Activated CD8-positive, alpha-beta T cell treated with anti-CD3 and anti-CD28 coated beads, Interleukin-2, amount 10 ng/mL, durations not matched to agents 7 days and 5 days (primary cell): Measurements from ENCODE around the gene XXYLT1. TPM values are rescaled to one million over a fixed set of nuclear protein-coding genes. Genes with fewer than 3 reads are reported as not detected.
"Not testable (repeated sequence)": the region's sequence is repeated elsewhere in the genome, so short reads cannot be mapped to it uniquely, and the experiment has no call there.

Experiments used
- ATAC-seq: fragments of 150-1000 bp; cut with Tn5 transposase; one replicate; pipeline ENCODE4 v1.10.0; 2021; ENCODE audit warnings: moderate library complexity
- CTCF ChIA-PET: fragments of 350-600 bp; sonication (Branson Sonifier 250); formaldehyde crosslinking; loops from one replicate; lab custom pipeline; 2021; ENCODE audit warnings: antibody characterized with exemption; lab: Charles Lee
- POLR2A ChIA-PET: fragments of 350-600 bp; sonication (Branson Sonifier 250); formaldehyde crosslinking; loops from one replicate; lab custom pipeline; 2021; ENCODE audit warnings: antibody characterized with exemption; lab: Charles Lee
- DNase-seq: peaks from one replicate; pipeline ENCODE4 v3.0.0-alpha.2; 2020
- H3K27ac Mint-ChIP-seq: one replicate; pipeline ENCODE4 v1.8.0; 2021; ENCODE audit warnings: mild to moderate bottlenecking, mixed read lengths
- H3K27me3 Mint-ChIP-seq: one replicate; pipeline ENCODE4 v1.8.0; 2021; ENCODE audit warnings: low read depth, mixed read lengths
- H3K36me3 Mint-ChIP-seq: one replicate; pipeline ENCODE4 v1.8.0; 2021; ENCODE audit warnings: low read depth, mixed read lengths
- H3K4me1 Mint-ChIP-seq: one replicate; pipeline ENCODE4 v1.8.0; 2021; ENCODE audit warnings: low read depth, mixed read lengths
- H3K4me3 Mint-ChIP-seq: one replicate; pipeline ENCODE4 v1.8.0; 2021; ENCODE audit warnings: mild to moderate bottlenecking, mixed read lengths
- H3K9me3 Mint-ChIP-seq: one replicate; pipeline ENCODE4 v1.8.0; 2022; ENCODE audit warnings: mixed read lengths; ENCODE audit not compliant: insufficient read depth
- total RNA-seq, 2 experiments: library from RNA; stranded (reverse); gene quantifications; one replicate each; pipeline ENCODE4 v1.2.3, GENCODE V29; 2021

The XXYLT1 gene, protein sequence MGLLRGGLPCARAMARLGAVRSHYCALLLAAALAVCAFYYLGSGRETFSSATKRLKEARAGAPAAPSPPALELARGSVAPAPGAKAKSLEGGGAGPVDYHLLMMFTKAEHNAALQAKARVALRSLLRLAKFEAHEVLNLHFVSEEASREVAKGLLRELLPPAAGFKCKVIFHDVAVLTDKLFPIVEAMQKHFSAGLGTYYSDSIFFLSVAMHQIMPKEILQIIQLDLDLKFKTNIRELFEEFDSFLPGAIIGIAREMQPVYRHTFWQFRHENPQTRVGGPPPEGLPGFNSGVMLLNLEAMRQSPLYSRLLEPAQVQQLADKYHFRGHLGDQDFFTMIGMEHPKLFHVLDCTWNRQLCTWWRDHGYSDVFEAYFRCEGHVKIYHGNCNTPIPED
- 10 to 100 TPM; 10.8 to 13.3 TPM for total RNA-seq

DNA sequence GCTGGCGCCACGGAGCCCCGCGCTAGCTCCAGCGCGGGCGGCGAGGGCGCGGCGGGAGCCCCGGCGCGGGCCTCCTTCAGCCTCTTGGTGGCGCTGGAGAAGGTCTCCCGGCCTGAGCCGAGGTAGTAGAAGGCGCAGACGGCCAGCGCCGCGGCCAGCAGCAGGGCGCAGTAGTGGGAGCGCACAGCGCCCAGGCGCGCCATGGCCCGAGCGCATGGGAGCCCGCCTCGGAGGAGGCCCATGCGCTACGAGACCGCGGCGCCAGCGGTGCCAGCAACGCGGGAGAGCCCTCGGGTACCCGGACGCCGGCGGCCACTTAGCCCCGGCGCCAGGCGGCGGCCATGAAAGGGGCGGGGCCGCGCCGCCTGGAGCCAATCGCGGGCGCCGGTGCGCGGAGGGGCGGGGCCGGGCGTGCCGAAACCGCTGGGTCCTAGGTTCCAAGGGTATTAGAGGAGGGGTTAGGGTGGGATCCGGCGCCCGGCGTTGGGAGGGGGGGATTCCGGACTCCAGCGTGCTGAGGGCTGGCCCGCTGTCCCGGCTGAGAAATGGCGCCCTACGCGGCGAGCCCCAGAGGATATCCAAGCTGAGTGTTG lies at the start of gene XXYLT1:
Gene XXYLT1 (minus strand): TSS at position 343 of the 593 bp plus-strand sequence. CDS start 101 bp downstream, at position 242.
- DNase-seq, result peak; percentile 90
- ChIA-PET CTCF (interaction anchor here (0.6 to 10.1 kb wide), 72 partner anchors 9 to 687 kb away, joined by 3 to 258 read pairs (median 5); partner anchors contain the start of genes ACAP2, APOD, FAM43A and LSG1), POLR2A (interaction anchor here (0.6 to 1.6 kb wide), 11 partner anchors 12 to 600 kb away, joined by 3 to 7 read pairs (median 4); partner anchors contain the start of genes ACAP2, LSG1 and PPP1R2)
- peaks cover 11% of the 10 kb centered on the region for H3K36me3 Mint-ChIP-seq
- H3K9me3 Mint-ChIP-seq, result no peaks in the 10 kb centered on the region
- no peaks in the 10 kb centered on the region for H3K27me3 Mint-ChIP-seq
- H3K4me3 Mint-ChIP-seq, result peak within 1 kb of the TSS; percentile 83
- H3K27ac Mint-ChIP-seq, result peak within 1 kb of the TSS; percentile 86
- ATAC-seq, result peak; percentile 86
- H3K4me1 Mint-ChIP-seq, result peaks cover 32% of the 10 kb centered on the region

DNA sequence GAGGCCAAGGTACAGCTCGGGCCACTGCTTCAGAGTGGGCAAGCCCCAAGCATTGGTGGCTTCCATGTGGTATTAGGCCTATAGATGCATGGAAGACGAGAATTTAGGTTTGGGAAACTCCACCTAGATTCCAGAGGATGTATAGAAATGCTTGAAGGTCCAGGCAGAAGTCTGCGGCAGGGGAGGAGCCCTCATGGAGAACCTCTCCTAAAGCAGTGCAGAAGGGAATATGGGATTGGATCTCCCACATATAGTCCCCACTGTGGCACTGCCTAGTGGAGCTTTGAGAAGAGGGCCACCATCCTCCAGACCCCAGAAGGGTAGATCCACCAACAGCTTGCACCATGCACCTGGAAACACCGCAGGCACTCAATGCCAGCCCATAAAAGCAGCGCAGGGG lies 48.1 kb upstream of the XXYLT1 start:
- H3K27me3 Mint-ChIP-seq, result no peaks in the 10 kb centered on the region
- H3K27ac Mint-ChIP-seq, result no peak overlapping the region
- DNase-seq (no peak), ATAC-seq (no peak)
- CTCF ChIA-PET, result interaction anchor here (1.5 kb wide), 1 partner anchor 48 kb away, joined by 4 read pairs; the partner anchor contains the start of gene XXYLT1
- peaks cover 32% of the 10 kb centered on the region for H3K9me3 Mint-ChIP-seq
- no peak overlapping the region for H3K4me3 Mint-ChIP-seq
- peaks cover 48% of the 10 kb centered on the region for H3K36me3 Mint-ChIP-seq
- POLR2A ChIA-PET, result no interaction called here
- peaks cover 8% of the 10 kb centered on the region for H3K4me1 Mint-ChIP-seq

DNA sequence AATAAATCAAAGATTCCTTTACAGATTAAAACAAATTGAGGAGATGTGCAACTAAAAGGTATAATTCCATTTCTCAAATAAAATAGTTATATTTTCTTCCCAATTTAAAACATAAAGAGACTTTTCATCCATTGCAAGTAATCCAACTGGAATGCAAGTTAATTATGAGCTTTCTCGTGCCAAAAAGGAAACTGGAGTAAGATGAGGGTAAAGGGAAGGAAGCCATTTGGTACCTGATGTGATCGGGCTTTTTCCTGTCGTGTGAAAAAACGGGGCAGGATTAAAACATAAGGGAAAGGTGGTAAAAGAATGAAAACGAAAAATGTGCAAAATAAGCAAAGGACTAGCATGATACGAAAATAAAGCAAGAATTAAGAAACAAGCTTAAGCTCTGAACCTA lies 41.8 kb upstream of the XXYLT1 start:
- CTCF ChIA-PET, result interaction anchor here (0.8 to 1.4 kb wide), 4 partner anchors 10 to 210 kb away, joined by 3 to 4 read pairs (median 3); partner anchors contain the start of gene XXYLT1
- peaks cover 6% of the 10 kb centered on the region for H3K36me3 Mint-ChIP-seq
- POLR2A ChIA-PET, result no interaction called here
- H3K27me3 Mint-ChIP-seq, result no peaks in the 10 kb centered on the region
- DNase-seq (no peak), ATAC-seq (no peak)
- H3K9me3 Mint-ChIP-seq, result no peaks in the 10 kb centered on the region
- H3K4me3 Mint-ChIP-seq, result no peak overlapping the region
- no peaks in the 10 kb centered on the region for H3K4me1 Mint-ChIP-seq
- H3K27ac Mint-ChIP-seq, result no peak overlapping the region

DNA sequence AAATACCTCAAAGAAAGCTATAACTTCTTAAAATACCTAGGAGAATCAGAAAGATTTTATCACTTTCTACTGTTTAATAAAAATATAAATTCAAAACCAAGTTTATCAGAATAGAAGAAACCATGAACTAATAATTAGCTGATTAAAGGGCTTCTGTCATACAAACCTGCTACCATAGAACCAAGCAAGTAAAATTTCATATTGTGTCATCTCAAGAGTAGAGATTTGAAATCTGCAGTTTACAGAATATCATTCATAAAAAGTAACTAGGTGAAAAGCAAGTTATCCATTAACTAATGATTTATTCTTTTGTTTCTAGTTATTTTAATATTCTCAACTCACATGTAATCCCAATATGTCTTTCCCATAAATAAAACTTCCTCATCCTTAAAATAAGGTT lies 36.8 kb upstream of the XXYLT1 start:
- CTCF ChIA-PET, result interaction anchor here (1.1 to 2.4 kb wide), 2 partner anchors 37 to 133 kb away, joined by 3 to 6 read pairs; partner anchors contain the start of gene XXYLT1
- Mint-ChIP-seq H3K4me3 (no peak overlapping the region), H3K27ac (no peak overlapping the region), H3K9me3 (no peaks in the 10 kb centered on the region), H3K36me3 (peaks cover 21% of the 10 kb centered on the region), H3K4me1 (no peaks in the 10 kb centered on the region), H3K27me3 (no peaks in the 10 kb centered on the region)
- POLR2A ChIA-PET, result no interaction called here
- no peak for ATAC-seq
- no peak for DNase-seq

DNA sequence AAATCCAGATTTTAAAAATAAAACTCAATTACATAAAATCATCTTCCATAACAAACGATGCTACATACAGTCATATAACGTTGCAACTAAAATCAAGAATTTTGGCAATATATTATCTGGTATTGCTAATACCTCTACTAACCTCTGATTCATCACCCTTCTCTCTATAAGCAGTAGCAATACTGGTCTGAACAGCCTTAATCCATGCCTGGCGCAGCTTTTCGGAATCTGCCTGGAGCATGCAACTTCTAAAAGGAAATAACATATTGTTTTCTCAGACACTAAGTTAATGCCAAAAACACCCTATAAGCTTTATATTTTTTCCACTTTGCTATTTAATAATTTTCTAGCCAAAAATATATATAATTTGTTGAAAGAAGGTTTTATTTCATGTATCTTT lies 35.4 kb upstream of the XXYLT1 start:
- POLR2A ChIA-PET, result no interaction called here
- Mint-ChIP-seq H3K27me3 (no peaks in the 10 kb centered on the region), H3K27ac (no peak overlapping the region), H3K9me3 (no peaks in the 10 kb centered on the region), H3K36me3 (peaks cover 27% of the 10 kb centered on the region), H3K4me3 (no peak overlapping the region), H3K4me1 (no peaks in the 10 kb centered on the region)
- ATAC-seq, result no peak
- CTCF ChIA-PET, result interaction anchor here (1.2 kb wide), 1 partner anchor 35 kb away, joined by 3 read pairs; no protein-coding TSS in a partner anchor
- DNase-seq, result no peak

DNA sequence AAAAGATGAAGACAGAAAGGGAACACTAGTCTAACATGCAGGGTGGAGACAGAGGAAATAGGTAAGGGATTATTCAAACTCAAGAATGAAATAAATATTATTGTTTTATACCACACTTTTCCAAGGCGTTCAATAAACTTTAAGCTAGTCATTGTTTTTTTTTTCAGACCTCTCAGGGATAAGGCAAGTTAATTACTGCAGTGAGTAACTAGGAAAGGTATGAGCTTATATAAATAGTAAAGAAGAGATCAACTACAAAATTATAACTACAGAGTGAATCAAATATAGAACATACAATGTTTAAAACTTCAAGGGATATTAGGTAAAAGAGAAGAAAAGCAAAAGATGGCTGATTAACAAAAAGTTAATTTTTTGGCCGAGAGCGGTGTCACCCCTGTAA lies 31.5 kb upstream of the XXYLT1 start:
- ChIA-PET CTCF (interaction anchor here (0.9 to 2.0 kb wide), 4 partner anchors 11 to 631 kb away, joined by 3 to 4 read pairs (median 4); partner anchors contain the start of genes LSG1 and XXYLT1), POLR2A (no interaction called here)
- no peak overlapping the region for H3K4me3 Mint-ChIP-seq
- DNase-seq, result no peak
- no peaks in the 10 kb centered on the region for H3K27me3 Mint-ChIP-seq
- H3K4me1 Mint-ChIP-seq, result no peaks in the 10 kb centered on the region
- peaks cover 40% of the 10 kb centered on the region for H3K36me3 Mint-ChIP-seq
- ATAC-seq, result no peak
- no peak overlapping the region for H3K27ac Mint-ChIP-seq
- no peaks in the 10 kb centered on the region for H3K9me3 Mint-ChIP-seq

DNA sequence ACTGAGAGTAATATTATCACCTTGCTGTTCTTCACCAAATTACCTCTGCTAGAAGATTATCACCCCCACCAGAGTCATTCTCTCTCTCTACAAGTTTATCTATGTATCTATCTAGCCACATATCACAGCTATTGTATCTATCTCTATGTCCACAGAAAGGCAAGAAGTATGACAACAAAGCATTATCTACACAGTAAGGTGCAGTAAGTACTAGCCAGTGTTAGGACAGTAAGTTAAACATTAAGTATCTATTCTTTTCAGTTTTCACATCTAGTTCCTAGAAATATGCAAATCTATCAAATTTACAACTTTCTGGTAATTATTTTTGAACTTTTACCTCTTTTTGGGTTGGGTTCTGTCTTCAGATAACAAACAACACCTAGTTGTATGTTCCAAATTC lies 26.5 kb upstream of the XXYLT1 start:
- H3K4me1 Mint-ChIP-seq, result no peaks in the 10 kb centered on the region
- CTCF ChIA-PET, result interaction anchor here (1.0 to 1.2 kb wide), 2 partner anchors 27 to 225 kb away, joined by 3 to 8 read pairs; partner anchors contain the start of gene XXYLT1
- no peaks in the 10 kb centered on the region for H3K9me3 Mint-ChIP-seq
- no peaks in the 10 kb centered on the region for H3K27me3 Mint-ChIP-seq
- ATAC-seq (no peak), DNase-seq (no peak)
- POLR2A ChIA-PET, result no interaction called here
- no peak overlapping the region for H3K27ac Mint-ChIP-seq
- no peak overlapping the region for H3K4me3 Mint-ChIP-seq
- peaks cover 40% of the 10 kb centered on the region for H3K36me3 Mint-ChIP-seq

DNA sequence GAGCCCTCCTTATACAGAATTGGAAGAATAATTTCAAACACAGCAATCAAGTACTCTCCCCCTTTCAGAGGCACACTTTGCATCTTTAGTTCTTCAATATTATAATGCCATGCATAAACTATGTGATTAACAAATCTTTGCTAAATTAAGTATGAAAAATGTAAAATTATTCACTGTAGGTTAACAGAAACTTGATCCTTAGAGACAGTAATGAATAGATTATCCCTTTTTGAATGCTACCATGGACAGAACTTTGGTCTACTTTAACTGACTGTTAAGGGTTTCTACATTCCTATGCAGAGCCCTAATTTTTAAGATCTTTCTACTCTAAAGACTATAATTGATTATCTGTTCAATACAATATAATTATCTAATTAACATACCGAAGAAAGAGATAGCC lies 25.7 kb upstream of the XXYLT1 start:
- H3K36me3 Mint-ChIP-seq, result peaks cover 42% of the 10 kb centered on the region
- ChIA-PET CTCF (interaction anchor here (1.0 to 1.2 kb wide), 2 partner anchors 26 to 226 kb away, joined by 3 to 8 read pairs; partner anchors contain the start of gene XXYLT1), POLR2A (no interaction called here)
- H3K27me3 Mint-ChIP-seq, result no peaks in the 10 kb centered on the region
- H3K4me1 Mint-ChIP-seq, result no peaks in the 10 kb centered on the region
- no peak overlapping the region for H3K27ac Mint-ChIP-seq
- H3K4me3 Mint-ChIP-seq, result no peak overlapping the region
- H3K9me3 Mint-ChIP-seq, result no peaks in the 10 kb centered on the region
- ATAC-seq (no peak), DNase-seq (no peak)

DNA sequence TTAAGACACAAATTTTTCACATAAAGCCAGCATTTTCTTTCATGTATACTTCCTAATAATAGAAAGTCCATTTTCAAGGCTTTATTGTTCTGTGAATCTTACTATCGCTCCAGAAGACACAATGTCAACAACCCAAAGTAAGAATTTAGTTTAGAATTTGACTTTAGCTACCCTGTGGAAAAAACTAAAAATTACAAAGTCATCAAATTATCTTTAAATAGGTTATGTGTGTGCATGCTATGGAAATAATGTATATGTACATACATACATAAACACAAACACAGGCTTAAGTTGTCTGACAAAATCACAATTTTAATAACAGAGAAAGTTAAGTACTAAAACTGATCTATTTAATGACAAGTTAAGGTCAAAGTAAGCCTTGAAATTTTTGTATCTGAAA lies 20.2 kb upstream of the XXYLT1 start:
- Mint-ChIP-seq H3K36me3 (peaks cover 47% of the 10 kb centered on the region), H3K4me1 (no peaks in the 10 kb centered on the region), H3K9me3 (no peaks in the 10 kb centered on the region), H3K4me3 (no peak overlapping the region), H3K27me3 (no peaks in the 10 kb centered on the region), H3K27ac (no peak overlapping the region)
- ATAC-seq (no peak), DNase-seq (no peak)
- ChIA-PET POLR2A (no interaction called here), CTCF (interaction anchor here (1.3 to 1.6 kb wide), 3 partner anchors 11 to 20 kb away, joined by 3 to 5 read pairs (median 4); partner anchors contain the start of gene XXYLT1)

DNA sequence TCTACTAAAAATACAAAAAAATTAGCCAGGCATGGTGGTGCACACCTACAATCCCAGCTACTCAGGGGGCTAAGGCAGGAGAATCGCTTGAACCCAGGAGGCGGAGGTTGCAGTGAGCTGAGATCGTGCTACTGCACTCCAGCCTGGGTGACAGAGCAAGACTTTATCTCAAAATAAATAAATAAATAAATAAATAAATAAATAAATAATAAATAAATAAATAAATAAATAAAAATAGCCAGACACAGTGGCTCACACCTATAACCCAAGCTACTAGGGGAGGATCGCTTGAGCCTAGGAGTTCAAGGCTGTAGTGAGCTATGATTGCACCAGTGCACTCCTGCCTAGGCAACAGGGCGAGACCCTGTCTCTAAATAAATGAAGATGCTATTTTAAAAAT lies 19.7 kb upstream of the XXYLT1 start:
- CTCF ChIA-PET, result interaction anchor here (1.3 to 1.6 kb wide), 3 partner anchors 12 to 19 kb away, joined by 3 to 5 read pairs (median 4); partner anchors contain the start of gene XXYLT1
- POLR2A ChIA-PET, result not testable (repeated sequence)
- H3K36me3 Mint-ChIP-seq, result peaks cover 45% of the 10 kb centered on the region

DNA sequence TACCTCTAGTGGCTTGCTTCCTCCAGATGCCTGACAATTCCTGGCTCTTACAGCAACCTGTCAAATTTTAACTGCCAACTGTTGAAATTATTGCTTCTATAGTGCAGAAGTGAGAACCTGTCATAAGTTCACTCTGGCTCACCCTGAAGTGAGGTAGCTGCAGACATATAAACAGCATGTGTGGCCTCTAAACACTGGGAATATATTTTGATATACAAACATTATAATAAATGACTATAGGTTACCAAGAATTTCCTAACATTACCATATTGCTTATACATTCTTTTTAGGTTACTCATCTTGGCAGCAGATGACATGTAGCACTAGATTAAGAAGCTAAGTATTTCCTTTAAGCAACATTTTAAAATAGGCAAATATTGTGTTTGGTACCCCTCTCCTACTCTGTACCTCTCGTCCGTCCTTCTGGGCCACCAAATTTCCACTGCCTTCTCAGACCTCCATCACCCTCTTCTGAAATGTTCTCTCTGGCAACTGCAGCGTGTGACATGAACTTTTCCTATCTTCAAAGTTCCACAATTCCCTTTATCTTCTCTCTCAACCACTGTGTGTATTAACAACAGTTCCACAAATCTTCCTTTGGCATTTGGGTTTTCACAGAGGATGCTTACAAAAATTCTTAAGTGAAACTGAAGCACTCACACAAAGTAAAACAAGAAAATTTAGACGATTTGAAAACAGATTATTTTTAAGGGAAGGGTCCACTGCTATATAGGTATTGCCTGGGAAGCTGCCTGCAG lies 15.3 kb upstream of the XXYLT1 start:
- Mint-ChIP-seq H3K4me3 (no peak overlapping the region), H3K27me3 (no peaks in the 10 kb centered on the region), H3K27ac (no peak overlapping the region), H3K36me3 (peaks cover 45% of the 10 kb centered on the region), H3K4me1 (no peaks in the 10 kb centered on the region), H3K9me3 (no peaks in the 10 kb centered on the region)
- CTCF ChIA-PET, result interaction anchor here (1.3 to 6.1 kb wide), 2 partner anchors 16 to 236 kb away, joined by 3 to 48 read pairs; partner anchors contain the start of gene XXYLT1
- DNase-seq (no peak), ATAC-seq (no peak)
- POLR2A ChIA-PET, result no interaction called here

More for the DNA sequence above, 19.7 kb upstream of the XXYLT1 start:
- not testable (repeated sequence) for H3K27me3 Mint-ChIP-seq, ATAC-seq, DNase-seq, H3K4me3 Mint-ChIP-seq, H3K4me1 Mint-ChIP-seq, H3K27ac Mint-ChIP-seq, H3K9me3 Mint-ChIP-seq
